Endothelial cell of umbilical vein (primary cell): ENCODE measurements around the gene CCDC136. TPM values are rescaled to one million over a fixed set of nuclear protein-coding genes. Genes with fewer than 3 reads are reported as not detected.

Source experiments
- BruUV-seq: library from RNA; stranded (reverse); fragments of 400-500 nt; replicated peaks from 2 replicates; lab custom pipeline; 2021; lab: Mats Ljungman, UMichigan
- CTCF ChIA-PET: fragments of 300-600, 350-600 bp; sonication (Branson Sonifier 250); formaldehyde crosslinking; loops from one replicate; lab custom pipeline; 2021; ENCODE audit warnings: antibody characterized with exemption, inconsistent platforms; lab: Charles Lee
- POLR2A ChIA-PET: fragments of 300-600, 350-600 bp; sonication (Branson Sonifier 250); formaldehyde crosslinking; loops from one replicate; lab custom pipeline; 2021; ENCODE audit warnings: antibody characterized with exemption, inconsistent platforms; lab: Charles Lee
- DNase-seq: peaks from one replicate; pipeline ENCODE4 v3.0.0-alpha.2; 2011; ENCODE audit warnings: low read depth, low spot score
- FAIRE-seq: peaks from 2 replicates; lab custom pipeline; 2011; peaks lifted over from hg19 to GRCh38; lab: Jason Lieb, UNC
- H2AFZ ChIP-seq: 2 replicates; pipeline ENCODE4 v1.6.0; 2012; ENCODE audit warnings: low read depth, low read length, control low read depth, inconsistent platforms
- H3K27ac ChIP-seq: 2 replicates; pipeline ENCODE4 v1.5.1; 2011; ENCODE audit warnings: low read depth, mild to moderate bottlenecking, control low read depth, low read length, moderate library complexity; ENCODE audit not compliant: insufficient read depth
- H3K27me3 ChIP-seq, 2 experiments: 2 replicates each; pipeline versions ENCODE4 v1.6.0 to v1.6.1; 2011; ENCODE audit warnings: low read length in 2 of 2, mixed read lengths in 1 of 2; ENCODE audit not compliant: control insufficient read depth in 2 of 2, insufficient read depth in 2 of 2
- H3K36me3 ChIP-seq, 2 experiments: 2 replicates in 1 of 2; 3 replicates in 1 of 2; pipeline ENCODE4 v1.5.1; 2011; ENCODE audit warnings: low read length in 2 of 2, mild to moderate bottlenecking in 1 of 2, moderate library complexity in 1 of 2; ENCODE audit not compliant: control insufficient read depth in 2 of 2, insufficient read depth in 2 of 2; ENCODE audit errors: extremely low read depth in 1 of 2
- H3K4me1 ChIP-seq: 3 replicates; pipeline ENCODE4 v1.5.1; 2011; ENCODE audit warnings: mild to moderate bottlenecking, low read length; ENCODE audit not compliant: control insufficient read depth, insufficient read depth; ENCODE audit errors: extremely low read depth
- H3K4me2 ChIP-seq: 2 replicates; pipeline ENCODE4 v1.6.1; 2011; ENCODE audit warnings: low read length, control low read depth, mixed read lengths; ENCODE audit not compliant: insufficient read depth
- H3K4me3 ChIP-seq, 3 experiments: fragments of 200-600 bp in 1 of 3; sonication (generic), shearing (Covaris generic) in 1 of 3; replicated peaks in 1 of 3; 2 replicates each; pipeline ENCODE4 v1.5.1; 2011 to 2016; ENCODE audit warnings: control low read depth in 3 of 3, low read length in 3 of 3, mild to moderate bottlenecking in 2 of 3, inconsistent platforms in 1 of 3, low read depth in 1 of 3, moderate library complexity in 1 of 3; ENCODE audit not compliant: insufficient read depth in 1 of 3
- H3K79me2 ChIP-seq: 2 replicates; pipeline ENCODE4 v1.6.0; 2012; ENCODE audit warnings: low read length, inconsistent platforms; ENCODE audit not compliant: control insufficient read depth, insufficient read depth
- H3K9ac ChIP-seq: replicated peaks from 2 replicates; pipeline ENCODE3; 2011; ENCODE audit warnings: low read length, control low read depth; ENCODE audit not compliant: insufficient read depth; ENCODE audit errors: extremely low read depth
- H3K9me1 ChIP-seq: replicated peaks from 3 replicates; pipeline ENCODE4 v1.6.0; 2011; ENCODE audit warnings: mild to moderate bottlenecking, low read length; ENCODE audit not compliant: control insufficient read depth, insufficient read depth; ENCODE audit errors: extremely low read depth
- H3K9me3 ChIP-seq: replicated peaks from 2 replicates; pipeline ENCODE4 v1.5.1; 2012; ENCODE audit warnings: low read length, inconsistent platforms; ENCODE audit not compliant: control insufficient read depth, insufficient read depth
- H4K20me1 ChIP-seq: replicated peaks from 2 replicates; pipeline ENCODE3; 2011; ENCODE audit warnings: mild to moderate bottlenecking, low read length; ENCODE audit not compliant: control insufficient read depth, insufficient read depth; ENCODE audit errors: extremely low read depth
- CTCF ChIP-seq, 2 donors: IDR thresholded peaks; 1 replicate in 1 of 2; 2 replicates in 1 of 2; pipeline ENCODE4 v1.5.1; 2011; ENCODE audit warnings: low read length in 2 of 2, mild to moderate bottlenecking in 2 of 2, moderate library complexity in 2 of 2, control low read depth in 1 of 2, inconsistent platforms in 1 of 2, low read depth in 1 of 2; ENCODE audit not compliant: insufficient read depth in 1 of 2; ENCODE audit errors: extremely low read depth in 1 of 2
- EZH2 ChIP-seq: IDR thresholded peaks from 2 replicates; pipeline ENCODE4 v1.6.1; 2012; ENCODE audit warnings: borderline replicate concordance, low read depth, mild to moderate bottlenecking, moderate library complexity, low read length, inconsistent platforms; ENCODE audit not compliant: severe bottlenecking
- FOS ChIP-seq: IDR thresholded peaks from 2 replicates; pipeline ENCODE4 v1.6.1; 2011; ENCODE audit warnings: mild to moderate bottlenecking, low read length, moderate library complexity, borderline replicate concordance; ENCODE audit not compliant: insufficient read depth
- GATA2 ChIP-seq: IDR thresholded peaks from 2 replicates; pipeline ENCODE4 v1.7.0; 2011; ENCODE audit warnings: low read depth, mild to moderate bottlenecking, moderate library complexity, mixed read lengths, low read length; ENCODE audit not compliant: insufficient read length, insufficient read depth
- JUN ChIP-seq: IDR thresholded peaks from 2 replicates; pipeline ENCODE4 v1.6.1; 2011; ENCODE audit warnings: borderline replicate concordance, low read depth; ENCODE audit not compliant: insufficient read length, insufficient read depth
- MAX ChIP-seq: IDR thresholded peaks from 2 replicates; pipeline ENCODE4 v1.6.1; 2011; ENCODE audit not compliant: insufficient read depth, insufficient read length
- MYC ChIP-seq: IDR thresholded peaks from one replicate; pipeline ENCODE4 v1.6.1; 2011; ENCODE audit warnings: mild to moderate bottlenecking, low read depth, low read length
- POLR2A ChIP-seq: IDR thresholded peaks from 2 replicates; pipeline ENCODE4 v1.6.1; 2012; ENCODE audit warnings: low read depth, mild to moderate bottlenecking, control low read depth, low read length
- POLR2AphosphoS5 ChIP-seq: IDR thresholded peaks from 2 replicates; pipeline ENCODE4 v1.6.1; 2012; ENCODE audit warnings: low read depth, mild to moderate bottlenecking, control low read depth, low read length, moderate library complexity; ENCODE audit not compliant: insufficient read depth
- dilution Hi-C: fragments of 300-500 bp; cut with MboI; formaldehyde crosslinking; loops from one replicate; pipeline ENCODE4 v1.15.0; 2019; ENCODE audit warnings: low sequenced_read_pairs; ENCODE audit not compliant: extremely low pct_ligation_motif_present
- intact Hi-C: fragments of 100-400 bp; cut with micrococcal nuclease; formaldehyde crosslinking; loops from one replicate; pipeline ENCODE4 v1.10.0; 2022
- polyA plus RNA-seq, 4 experiments: library from polyadenylated mRNA; depleted of rRNA in 3 of 4; stranded (reverse) in 3 of 4; unstranded in 1 of 4; fragments of >200 nt; gene quantifications; 2 replicates each; pipeline versions ENCODE4 v1.2.1 to v1.2.3, GENCODE V29; 2011 to 2012; ENCODE audit warnings: missing spikeins in 1 of 4
- total RNA-seq: library from RNA; stranded (reverse); gene quantifications from 2 replicates; pipeline ENCODE4 v1.2.3, GENCODE V29; 2021

Gene CCDC136
- total and polyA plus RNA-seq, 2 donors (not counting 3 experiments of a cell fraction or from before 2014, with no cell fraction given): 1.8 to 3.3 TPM

- no peaks in the 10 kb centered on the region for H3K9me3 ChIP-seq
Measured at GRCh38 chr7:128810997-128811396, 19.2 kb downstream of the CCDC136 start.

More at GRCh38 chr7:128810997-128811396, 19.2 kb downstream of the CCDC136 start:
- no TSS peak for BruUV-seq
- Histone ChIP-seq H3K27ac (no peak overlapping the region), H3K9me1 (no peaks in the 10 kb centered on the region), H3K79me2 (no peaks in the 10 kb centered on the region), H3K27me3 (peaks cover 9 to 16% of the 10 kb centered on the region in 2 experiments), H3K4me1 (no peaks in the 10 kb centered on the region), H3K36me3 (no peaks in the 10 kb centered on the region), H3K9ac (no peak overlapping the region), H3K4me2 (no peak overlapping the region), H4K20me1 (no peaks in the 10 kb centered on the region), H3K4me3 (no peak overlapping the region), H2AFZ (no peak overlapping the region)
- FAIRE-seq (no peak), DNase-seq (no peak)
- POLR2A ChIA-PET: no interaction called here
- CTCF ChIA-PET: no interaction called here
- intact Hi-C loops: no loop called here
- no peak for TF ChIP-seq MAX
- no peak for TF ChIP-seq POLR2A
- TF ChIP-seq EZH2: no peak
- TF ChIP-seq MYC: no peak
- no peak for TF ChIP-seq FOS
- TF ChIP-seq JUN: no peak
- TF ChIP-seq GATA2: no peak
- no peak for TF ChIP-seq POLR2AphosphoS5
- no peak for TF ChIP-seq CTCF (IDR thresholded peaks at IDR 0.05; ENCODE audit: extremely low read depth in 1 of 2, insufficient read depth in 1 of 2, low read depth in 1 of 2, low read length in 2 of 2)
- dilution Hi-C loops: no loop called here
